Stimulated activated memory B cell treated with anti-CD40 and anti-IgM and Interleukin-4, amounts not matched to agents 10 μg/mL and 1 μg/mL and 100 μg/mL, for 72 hours (primary cell): ENCODE data around the gene ST8SIA5.

Experiments
- ATAC-seq: fragments of 150-1000 bp; cut with Tn5 transposase; 2 replicates; pipeline ENCODE4 v1.10.0; 2021
- H3K27ac Mint-ChIP-seq: one replicate; pipeline ENCODE4 v1.8.0; 2022; ENCODE audit warnings: mild to moderate bottlenecking, mixed read lengths
- H3K27me3 Mint-ChIP-seq: one replicate; pipeline ENCODE4 v1.8.0; 2022; ENCODE audit warnings: mixed read lengths
- H3K36me3 Mint-ChIP-seq: one replicate; pipeline ENCODE4 v1.8.0; 2022; ENCODE audit warnings: mixed read lengths
- H3K4me1 Mint-ChIP-seq: one replicate; pipeline ENCODE4 v1.8.0; 2022; ENCODE audit warnings: mixed read lengths
- H3K4me3 Mint-ChIP-seq: one replicate; pipeline ENCODE4 v1.8.0; 2022; ENCODE audit warnings: mild to moderate bottlenecking, moderate library complexity, mixed read lengths
- H3K9me3 Mint-ChIP-seq: one replicate; pipeline ENCODE4 v1.8.0; 2022; ENCODE audit warnings: mixed read lengths

ST8SIA5 gene

DNA sequence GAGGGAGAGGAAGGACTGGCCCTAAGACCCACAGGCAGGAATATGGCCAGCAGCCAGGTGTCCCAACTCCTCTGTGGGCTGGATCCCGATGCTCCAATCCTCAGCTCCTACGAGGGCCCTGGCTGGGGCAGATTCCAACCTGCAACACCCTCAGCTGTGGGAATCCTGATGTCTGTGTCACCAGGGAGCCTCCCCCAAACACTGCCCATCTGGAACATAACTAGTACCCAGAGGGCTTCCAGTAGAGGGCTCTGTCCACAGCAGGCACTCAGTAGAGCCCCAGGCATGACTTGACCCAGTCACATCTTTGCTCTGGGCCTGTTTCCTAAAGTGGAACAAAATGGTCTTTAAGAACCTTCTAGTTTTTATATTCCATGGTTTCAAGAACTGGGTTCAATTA, 79.2 kb downstream of the ST8SIA5 start:
- no peak overlapping the region for H3K27ac Mint-ChIP-seq
- no peaks in the 10 kb centered on the region for H3K36me3 Mint-ChIP-seq
- no peaks in the 10 kb centered on the region for H3K9me3 Mint-ChIP-seq
- H3K4me3 Mint-ChIP-seq: no peak overlapping the region
- H3K27me3 Mint-ChIP-seq: peaks cover 28% of the 10 kb centered on the region
- ATAC-seq: no peak
- H3K4me1 Mint-ChIP-seq: peaks cover 14% of the 10 kb centered on the region

DNA sequence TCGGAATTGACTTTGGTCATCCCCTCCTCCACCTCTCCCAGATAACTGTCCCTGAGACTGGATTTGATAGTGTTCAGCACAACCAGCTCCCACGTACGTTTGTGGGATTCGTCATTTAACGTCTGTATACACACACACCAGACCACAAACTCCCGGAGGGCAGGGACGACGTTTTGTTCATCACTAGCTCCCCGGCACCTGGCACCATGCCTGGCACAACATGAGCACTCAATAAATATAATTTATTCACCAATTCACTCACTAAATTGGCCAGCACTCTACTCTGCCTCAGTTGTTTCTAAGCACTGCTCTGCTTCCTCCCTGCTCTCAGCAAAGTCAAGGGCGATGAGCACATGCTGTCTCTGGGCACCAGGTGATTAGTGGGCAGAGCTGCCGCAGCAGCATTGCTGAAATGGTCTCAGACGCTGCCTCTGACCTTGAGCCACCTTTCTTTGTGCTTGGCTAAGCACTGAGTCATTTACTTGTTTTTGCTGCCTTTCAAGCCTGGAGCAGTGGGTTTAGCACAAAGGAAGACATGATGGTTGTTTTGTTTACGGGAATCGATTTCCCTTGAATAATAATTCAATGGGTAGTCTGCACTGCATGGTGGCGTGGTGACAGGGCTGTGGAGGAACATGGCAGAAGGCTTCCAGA, 80.5 kb downstream of the ST8SIA5 start:
- Mint-ChIP-seq H3K4me1 (peaks cover 13% of the 10 kb centered on the region), H3K27me3 (peaks cover 25% of the 10 kb centered on the region)

DNA sequence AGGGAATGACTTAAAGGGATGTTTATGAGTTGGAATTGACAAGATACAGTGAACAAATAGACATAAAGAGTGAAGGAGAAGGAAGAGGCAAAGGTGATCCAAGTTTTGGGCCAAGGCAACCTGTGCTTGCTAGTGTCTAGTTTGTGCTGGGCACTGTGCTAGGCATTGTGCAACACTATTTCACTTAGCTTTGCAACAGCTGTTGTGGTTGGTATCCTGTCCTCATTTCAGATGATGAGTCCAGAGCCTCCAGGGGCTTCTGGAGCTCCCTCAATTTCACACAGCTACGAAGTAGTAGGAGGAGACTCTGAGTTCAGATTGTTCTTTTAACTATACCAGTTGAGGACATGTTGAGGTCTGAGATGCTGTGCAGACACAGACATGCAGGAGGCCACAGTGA, 81.7 kb downstream of the ST8SIA5 start:
- no peak overlapping the region for H3K27ac Mint-ChIP-seq
- no peaks in the 10 kb centered on the region for H3K9me3 Mint-ChIP-seq
- H3K36me3 Mint-ChIP-seq: no peaks in the 10 kb centered on the region
- peaks cover 20% of the 10 kb centered on the region for H3K27me3 Mint-ChIP-seq
- H3K4me1 Mint-ChIP-seq: peaks cover under 1% of the 10 kb centered on the region
- no peak overlapping the region for H3K4me3 Mint-ChIP-seq
- no peak for ATAC-seq

More for the DNA sequence above, 80.5 kb downstream of the ST8SIA5 start:
- no peak for ATAC-seq
- Mint-ChIP-seq H3K9me3 (no peaks in the 10 kb centered on the region), H3K36me3 (no peaks in the 10 kb centered on the region), H3K27ac (no peak overlapping the region), H3K4me3 (no peak overlapping the region)

DNA sequence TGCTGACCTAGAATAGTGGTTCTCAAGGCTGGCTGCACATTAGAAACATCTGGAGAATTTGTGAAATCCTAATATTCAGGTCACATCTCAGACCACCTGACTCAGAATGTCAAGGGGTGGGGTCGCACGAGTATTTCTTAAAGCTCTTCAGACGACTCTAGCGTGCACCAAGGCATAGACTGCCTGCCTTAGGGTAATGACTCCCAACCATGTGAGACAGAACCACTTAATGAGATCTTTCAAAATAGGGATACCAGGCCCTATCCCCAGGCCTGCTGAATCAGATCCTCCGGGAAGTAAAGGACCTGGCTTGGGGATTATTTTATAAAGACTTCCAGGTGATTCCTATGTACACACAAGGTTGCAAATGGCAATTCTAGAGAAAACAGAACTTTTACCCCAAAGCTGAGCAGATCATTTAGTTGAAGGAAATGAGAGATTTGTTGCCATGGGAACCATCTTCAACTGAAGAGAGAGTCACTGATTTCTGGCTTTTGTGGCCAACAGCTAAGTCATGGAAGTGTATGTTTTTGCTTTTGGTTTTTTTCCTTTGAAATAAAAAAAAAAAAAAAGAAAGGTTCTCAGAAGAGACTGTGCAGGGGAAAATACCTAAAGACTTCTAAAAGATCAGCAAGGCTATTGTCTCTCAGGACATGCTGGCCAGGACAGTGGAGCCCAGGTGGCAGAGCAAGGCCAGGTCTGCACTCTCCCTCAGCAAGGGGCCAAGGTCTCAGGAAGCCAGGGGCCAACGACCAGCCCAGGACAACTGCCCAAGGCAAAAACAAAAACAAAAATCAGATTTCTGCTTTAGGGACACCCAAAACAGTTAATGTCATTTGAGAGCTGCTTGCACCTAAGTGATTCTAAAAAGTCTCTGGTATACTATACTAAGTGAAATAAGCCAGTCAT, 84.5 kb downstream of the ST8SIA5 start:
- peak; percentile 47 for ATAC-seq
- no peak overlapping the region for H3K27ac Mint-ChIP-seq
- no peaks in the 10 kb centered on the region for H3K4me1 Mint-ChIP-seq
- H3K27me3 Mint-ChIP-seq: peaks cover 30% of the 10 kb centered on the region
- no peaks in the 10 kb centered on the region for H3K9me3 Mint-ChIP-seq
- H3K4me3 Mint-ChIP-seq: no peak overlapping the region
- no peaks in the 10 kb centered on the region for H3K36me3 Mint-ChIP-seq

DNA sequence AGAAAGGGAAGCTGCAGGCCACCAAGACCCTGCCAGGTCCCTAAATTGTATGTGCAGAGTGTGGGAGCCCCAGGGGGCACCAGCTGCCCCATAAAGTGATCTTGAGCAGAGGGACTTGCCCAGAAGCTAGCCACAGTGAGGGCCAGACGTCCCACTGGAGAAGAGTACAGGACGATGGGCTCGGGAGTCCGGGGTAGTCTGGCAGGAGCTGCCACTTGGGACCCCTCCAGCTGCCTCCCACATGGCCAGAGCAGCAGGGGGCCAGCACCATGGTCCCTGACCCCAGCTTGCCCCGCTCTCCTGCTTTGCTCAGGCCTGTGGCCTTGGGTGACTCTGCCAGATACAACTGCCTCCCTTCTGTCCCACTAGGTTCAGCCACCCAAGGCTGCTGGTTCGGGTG, 88.2 kb downstream of the ST8SIA5 start:
- no peaks in the 10 kb centered on the region for H3K9me3 Mint-ChIP-seq
- no peaks in the 10 kb centered on the region for H3K4me1 Mint-ChIP-seq
- no peaks in the 10 kb centered on the region for H3K36me3 Mint-ChIP-seq
- no peak overlapping the region for H3K27ac Mint-ChIP-seq
- H3K4me3 Mint-ChIP-seq: no peak overlapping the region
- ATAC-seq: no peak
- H3K27me3 Mint-ChIP-seq: peaks cover 34% of the 10 kb centered on the region

DNA sequence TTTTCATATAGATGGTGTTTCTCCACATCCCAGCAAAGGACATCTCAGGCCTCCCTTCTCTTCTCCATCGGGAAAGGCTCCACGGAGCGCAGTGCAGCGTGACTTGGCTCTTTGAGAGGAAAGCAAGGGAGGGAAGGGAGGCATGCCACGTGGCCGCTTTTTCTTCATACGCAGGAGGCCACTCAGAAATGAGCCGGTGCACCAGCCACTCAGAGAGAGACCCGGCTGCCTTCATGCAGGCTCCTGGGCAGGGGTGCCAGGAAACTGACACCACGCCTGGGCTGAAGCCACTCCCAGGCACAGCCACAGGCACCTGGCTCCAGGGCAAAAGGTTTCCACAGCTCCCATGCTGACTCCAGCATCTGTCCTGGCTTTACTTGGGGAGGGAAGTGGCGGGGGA, 88.7 kb downstream of the ST8SIA5 start:
- Mint-ChIP-seq H3K27me3 (peaks cover 39% of the 10 kb centered on the region), H3K4me3 (no peak overlapping the region), H3K36me3 (no peaks in the 10 kb centered on the region), H3K4me1 (no peaks in the 10 kb centered on the region), H3K27ac (no peak overlapping the region), H3K9me3 (no peaks in the 10 kb centered on the region)
- ATAC-seq: no peak

DNA sequence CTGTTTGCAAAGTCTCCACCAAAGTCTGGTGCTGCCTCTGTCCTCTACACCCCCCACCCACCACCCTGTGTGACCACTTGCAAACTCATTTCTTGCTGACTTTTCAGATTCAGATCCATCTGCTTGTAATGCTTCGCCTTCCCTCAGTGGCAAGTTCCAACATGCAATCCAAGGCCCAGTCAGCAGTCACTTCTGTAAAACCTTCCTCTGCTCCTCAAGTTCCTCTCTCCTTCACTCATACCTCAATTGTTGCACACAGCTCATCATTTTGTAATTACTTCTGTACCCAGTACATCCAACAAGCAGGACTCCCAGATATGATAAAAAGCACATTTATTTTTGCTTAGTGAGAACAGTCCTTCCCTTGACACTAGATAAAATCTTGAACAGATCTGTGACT, 93.3 kb downstream of the ST8SIA5 start:
- H3K27ac Mint-ChIP-seq: no peak overlapping the region
- H3K9me3 Mint-ChIP-seq: no peaks in the 10 kb centered on the region

DNA sequence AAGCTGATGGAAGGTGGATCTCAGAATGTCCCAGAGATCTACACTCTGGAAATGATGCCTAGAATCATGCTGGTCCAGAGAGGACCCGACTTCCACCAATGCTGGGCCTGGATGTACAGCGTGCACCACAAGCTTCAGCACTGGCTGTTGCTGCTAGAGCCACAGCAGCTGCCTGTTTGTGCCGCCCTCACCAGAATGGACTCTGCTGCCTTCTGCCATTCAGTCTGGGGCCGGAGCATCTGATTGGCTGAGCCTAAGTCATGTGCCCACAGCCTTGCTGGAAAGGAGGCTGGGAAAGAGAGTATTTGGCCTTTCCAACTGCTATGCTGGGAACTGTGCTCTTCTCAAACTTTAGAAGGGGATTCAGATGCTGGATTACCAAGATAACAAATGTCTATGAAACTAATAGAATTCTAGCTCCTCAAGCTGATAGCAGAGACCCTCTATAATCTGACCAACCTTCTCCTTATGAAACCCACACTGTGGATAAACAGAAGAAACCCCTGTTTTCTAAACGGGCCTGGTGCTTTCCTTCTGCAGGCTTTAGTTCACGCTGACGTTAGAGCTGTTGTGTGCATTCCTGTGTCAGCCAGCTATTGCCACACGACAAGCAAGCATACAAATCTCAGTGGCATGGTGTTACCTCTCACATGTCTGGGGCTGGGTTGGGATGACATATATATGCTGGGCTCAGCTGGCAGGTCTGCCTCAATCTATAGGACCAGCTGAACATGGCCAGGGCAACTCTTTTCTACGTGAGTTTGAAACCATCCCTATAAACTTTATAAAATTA, 95.7 kb downstream of the ST8SIA5 start:
- no peak overlapping the region for H3K4me3 Mint-ChIP-seq
- peaks cover 33% of the 10 kb centered on the region for H3K27me3 Mint-ChIP-seq
- H3K9me3 Mint-ChIP-seq: no peaks in the 10 kb centered on the region
- no peak for ATAC-seq
- no peak overlapping the region for H3K27ac Mint-ChIP-seq
- no peaks in the 10 kb centered on the region for H3K4me1 Mint-ChIP-seq
- no peaks in the 10 kb centered on the region for H3K36me3 Mint-ChIP-seq

More for the DNA sequence above, 93.3 kb downstream of the ST8SIA5 start:
- H3K27me3 Mint-ChIP-seq: peaks cover 35% of the 10 kb centered on the region
- H3K4me1 Mint-ChIP-seq: no peaks in the 10 kb centered on the region
- no peak for ATAC-seq
- H3K36me3 Mint-ChIP-seq: no peaks in the 10 kb centered on the region
- H3K4me3 Mint-ChIP-seq: no peak overlapping the region

DNA sequence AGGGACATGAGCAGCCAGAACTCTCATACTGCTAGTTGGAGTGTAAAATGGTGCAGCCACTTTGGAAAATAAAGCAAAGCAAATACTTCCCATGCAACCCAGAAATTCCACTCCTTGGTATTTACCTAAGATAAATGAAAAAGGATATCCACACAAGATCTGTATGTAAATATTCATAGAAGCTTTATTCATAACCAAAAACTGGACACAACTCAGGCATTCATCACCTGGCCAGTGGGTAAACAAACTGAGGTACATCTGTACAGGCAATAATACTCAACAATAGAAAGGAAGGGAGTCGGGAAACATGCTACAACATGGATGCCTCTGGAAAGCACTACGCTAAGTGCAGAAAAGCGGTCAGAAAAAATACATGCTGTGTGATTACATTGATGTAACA, 97.4 kb downstream of the ST8SIA5 start:
- Mint-ChIP-seq H3K27ac (no peak overlapping the region), H3K4me3 (no peak overlapping the region), H3K27me3 (peaks cover 18% of the 10 kb centered on the region), H3K4me1 (no peaks in the 10 kb centered on the region), H3K9me3 (no peaks in the 10 kb centered on the region), H3K36me3 (no peaks in the 10 kb centered on the region)
- ATAC-seq: no peak

DNA sequence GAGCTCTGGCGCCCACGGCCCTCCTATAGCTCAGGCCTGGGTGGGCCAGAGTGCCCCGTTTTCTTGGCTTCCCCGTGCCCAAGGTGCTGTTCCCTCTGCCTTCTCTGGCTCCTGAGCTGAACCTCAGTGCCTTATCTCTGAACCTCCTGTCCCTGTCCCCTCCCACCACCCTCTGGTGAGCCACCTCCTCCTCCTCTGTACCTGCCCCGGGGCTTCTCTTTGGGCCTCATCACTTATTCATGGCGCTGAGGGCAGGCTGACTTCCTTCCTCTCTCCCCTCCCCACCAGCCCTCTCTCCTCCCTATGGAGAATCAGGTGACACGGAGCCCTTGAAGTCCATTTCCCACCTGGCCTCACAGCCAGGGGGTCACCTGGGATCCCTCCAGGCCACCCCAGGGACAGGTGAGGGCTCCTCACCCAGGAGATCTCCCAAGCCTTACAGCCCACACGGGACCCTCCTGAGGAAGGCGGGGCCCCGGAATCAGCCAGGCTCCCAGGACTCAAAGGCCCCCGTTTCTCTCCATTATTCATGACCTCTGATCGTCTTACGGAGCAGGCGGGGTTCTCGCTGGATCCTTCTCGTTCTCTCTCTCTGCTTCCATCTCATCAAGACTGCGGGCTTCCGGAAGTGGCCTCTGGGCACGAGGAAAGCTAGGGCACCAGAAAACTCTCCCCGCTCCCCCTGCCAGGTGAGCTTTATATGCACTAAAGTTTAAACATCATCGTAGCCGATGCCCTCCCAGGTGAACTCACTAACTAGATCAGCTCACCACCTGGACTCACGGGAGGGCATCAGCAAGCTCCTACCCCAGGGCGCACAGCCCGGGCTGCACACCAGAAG, 99.5 kb downstream of the ST8SIA5 start, which contains the start of gene LOXHD1:
Gene LOXHD1 (minus strand): TSS at position 106 of the 841 bp plus-strand sequence. CDS start 187 bp downstream, outside the sequence.
- no peaks in the 10 kb centered on the region for H3K27me3 Mint-ChIP-seq
- H3K27ac Mint-ChIP-seq: no peak within 1 kb of the TSS
- no peaks in the 10 kb centered on the region for H3K36me3 Mint-ChIP-seq
- H3K4me3 Mint-ChIP-seq: no peak within 1 kb of the TSS
- H3K9me3 Mint-ChIP-seq: no peaks in the 10 kb centered on the region
- no peak for ATAC-seq
- no peaks in the 10 kb centered on the region for H3K4me1 Mint-ChIP-seq

DNA sequence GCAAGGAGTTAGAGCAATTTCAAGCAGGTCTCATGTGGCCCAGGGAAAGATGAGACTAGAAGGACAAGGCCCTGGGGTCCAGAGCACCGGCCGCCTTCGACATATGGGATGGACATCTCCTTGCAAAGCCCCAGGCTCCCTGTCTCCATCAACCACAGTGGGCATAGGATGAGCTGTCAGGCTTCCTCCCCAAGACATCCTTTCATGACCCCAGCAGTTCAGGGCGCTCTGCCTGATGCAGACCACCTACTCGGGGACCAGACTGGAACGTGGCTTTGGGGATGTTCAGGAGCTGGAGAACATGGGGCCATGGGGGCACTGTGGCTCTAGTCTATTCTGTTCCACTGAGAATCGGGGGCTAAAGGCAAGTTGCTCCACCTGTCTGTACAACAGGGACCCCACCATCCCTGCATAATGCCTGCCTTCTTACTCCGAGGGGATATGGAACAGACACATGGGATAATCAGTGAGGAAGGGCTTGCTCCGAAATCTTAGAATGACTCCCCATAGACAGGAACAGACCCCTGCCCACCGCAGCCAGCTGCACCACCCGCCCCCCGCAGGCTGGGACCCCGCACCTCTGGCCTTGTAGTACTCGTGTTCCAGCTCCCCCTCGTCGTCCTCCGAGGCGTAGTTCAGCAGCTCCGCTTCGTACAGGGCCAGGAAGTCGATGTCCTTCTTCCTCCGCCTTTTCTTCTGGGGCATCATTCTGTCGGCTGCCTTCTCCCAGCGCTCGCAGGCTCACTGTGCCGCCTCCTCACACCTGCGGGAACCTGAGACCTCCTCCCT, 100.3 kb downstream of the ST8SIA5 start:
- Mint-ChIP-seq H3K4me1 (no peaks in the 10 kb centered on the region), H3K36me3 (no peaks in the 10 kb centered on the region), H3K4me3 (no peak overlapping the region), H3K9me3 (no peaks in the 10 kb centered on the region), H3K27ac (no peak overlapping the region), H3K27me3 (no peaks in the 10 kb centered on the region)
- no peak for ATAC-seq

DNA sequence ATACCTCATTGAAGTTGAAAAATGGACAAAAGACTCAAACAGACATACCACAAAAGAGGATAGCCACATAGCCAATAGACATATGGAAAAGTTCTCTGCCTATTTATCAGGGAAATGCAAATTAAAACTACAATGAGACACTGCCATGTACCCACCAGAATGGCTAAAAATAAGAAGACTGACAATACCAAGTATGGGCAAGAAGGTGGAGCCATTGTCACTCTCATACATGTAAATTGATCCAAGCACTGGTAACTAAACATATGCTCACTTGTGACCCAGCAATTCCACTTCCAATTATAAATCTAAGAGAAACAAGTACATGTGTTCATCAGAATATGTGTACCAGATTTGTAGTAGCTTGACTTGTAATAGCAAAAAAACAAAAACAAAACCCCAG, 104.5 kb downstream of the ST8SIA5 start:
- ATAC-seq: no peak
- no peaks in the 10 kb centered on the region for H3K9me3 Mint-ChIP-seq
- no peak overlapping the region for H3K27ac Mint-ChIP-seq
- no peaks in the 10 kb centered on the region for H3K4me1 Mint-ChIP-seq
- no peaks in the 10 kb centered on the region for H3K36me3 Mint-ChIP-seq
- H3K4me3 Mint-ChIP-seq: no peak overlapping the region
- peaks cover 3% of the 10 kb centered on the region for H3K27me3 Mint-ChIP-seq

DNA sequence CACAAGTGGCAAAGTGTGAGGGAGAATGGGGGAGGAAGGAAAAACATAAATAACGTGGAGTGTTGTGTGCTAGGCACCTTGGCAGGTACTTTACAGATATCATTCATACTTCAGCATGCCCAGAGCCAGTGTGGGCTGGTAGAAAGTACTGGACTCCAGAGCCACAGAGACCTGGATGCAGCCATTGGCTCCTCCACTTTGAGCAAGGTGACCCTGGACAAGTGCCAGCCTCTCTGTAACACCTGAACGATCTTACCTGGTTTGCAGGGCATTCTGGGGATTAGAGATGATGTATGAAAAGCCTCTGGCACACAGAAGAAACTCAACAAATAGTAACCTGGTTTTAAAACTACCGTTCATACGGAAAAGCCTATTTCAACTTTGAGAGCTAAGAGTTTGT, 106.2 kb downstream of the ST8SIA5 start:
- no peaks in the 10 kb centered on the region for H3K9me3 Mint-ChIP-seq
- ATAC-seq: no peak
- H3K36me3 Mint-ChIP-seq: no peaks in the 10 kb centered on the region
- H3K27ac Mint-ChIP-seq: no peak overlapping the region
- no peak overlapping the region for H3K4me3 Mint-ChIP-seq
- H3K27me3 Mint-ChIP-seq: peaks cover 15% of the 10 kb centered on the region
- no peaks in the 10 kb centered on the region for H3K4me1 Mint-ChIP-seq
